Measurements from ENCODE around the gene BSG.
"Not testable (repeated sequence)": the region's sequence is repeated elsewhere in the genome, so short reads cannot be mapped to it uniquely, and the experiment has no call there.

Gene BSG

DNA sequence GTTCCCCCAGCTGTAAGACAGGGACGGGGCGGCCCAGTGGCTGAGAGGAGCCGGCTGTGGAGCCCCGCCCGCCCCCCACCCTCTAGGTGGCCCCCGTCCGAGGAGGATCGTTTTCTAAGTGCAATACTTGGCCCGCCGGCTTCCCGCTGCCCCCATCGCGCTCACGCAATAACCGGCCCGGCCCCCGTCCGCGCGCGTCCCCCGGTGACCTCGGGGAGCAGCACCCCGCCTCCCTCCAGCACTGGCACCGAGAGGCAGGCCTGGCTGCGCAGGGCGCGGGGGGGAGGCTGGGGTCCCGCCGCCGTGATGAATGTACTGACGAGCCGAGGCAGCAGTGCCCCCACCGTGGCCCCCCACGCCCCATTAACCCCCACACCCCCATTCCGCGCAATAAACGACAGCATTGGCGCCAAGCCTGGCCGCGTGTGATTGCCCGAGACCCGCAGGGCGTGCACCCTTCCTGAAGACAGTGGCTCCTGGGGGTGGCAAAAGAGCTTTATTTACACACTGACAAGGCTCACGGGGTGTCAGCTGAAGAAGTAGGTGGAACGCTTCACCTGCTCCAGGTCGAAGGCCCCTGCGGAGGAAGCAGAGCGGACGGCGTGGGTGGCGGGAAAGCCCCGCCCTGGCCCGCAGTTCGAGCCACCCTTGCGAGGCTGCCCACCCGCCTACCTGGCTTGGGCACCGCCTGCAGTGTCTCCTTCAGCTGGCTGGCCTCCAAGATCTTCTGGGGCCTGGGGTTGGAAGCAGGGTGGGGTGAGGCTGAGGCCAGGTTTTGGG is 44.5 kb downstream of the BSG start:
- H3K27ac ChIP-seq: no peak overlapping the region

DNA sequence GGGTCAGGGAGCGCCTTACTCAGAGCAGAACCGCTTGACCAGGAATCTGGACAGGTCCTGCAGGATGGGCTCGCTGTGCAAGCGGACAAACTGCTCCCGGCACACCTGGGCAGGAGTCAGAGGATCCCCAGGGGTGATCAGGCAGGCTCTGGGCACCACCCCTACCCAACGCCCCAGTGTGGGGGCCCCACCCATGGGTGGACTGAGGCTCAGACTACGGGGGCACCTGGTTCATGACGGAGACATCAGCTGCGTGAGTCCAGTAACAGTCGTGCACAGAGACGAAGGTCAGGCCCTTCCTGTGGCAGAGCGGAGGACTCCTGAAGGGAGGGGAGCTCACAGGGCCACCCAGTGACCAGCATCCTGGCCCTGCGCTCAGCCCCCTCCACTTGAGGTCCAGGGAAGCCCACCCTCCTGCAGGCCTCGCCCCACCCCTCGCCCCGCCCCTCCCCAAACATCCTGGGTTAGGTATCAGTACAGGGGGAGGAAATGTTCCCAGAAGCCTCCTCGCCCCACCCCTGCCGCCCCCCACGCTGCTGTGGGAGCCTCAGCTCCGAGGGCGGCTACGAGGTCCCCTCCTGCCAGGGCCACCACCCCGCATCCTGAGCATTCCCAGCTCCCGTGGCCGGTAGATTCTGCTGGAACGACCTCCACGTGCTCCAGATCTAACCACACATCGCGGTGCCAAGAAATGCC is 45.3 kb downstream of the BSG start:
- no peak for DNase-seq (ENCODE audit: low read depth, low spot score)
- no peak overlapping the region for H3K27ac ChIP-seq

More for the DNA sequence above, 44.5 kb downstream of the BSG start:
- no peak for DNase-seq (ENCODE audit: low read depth, low spot score)

DNA sequence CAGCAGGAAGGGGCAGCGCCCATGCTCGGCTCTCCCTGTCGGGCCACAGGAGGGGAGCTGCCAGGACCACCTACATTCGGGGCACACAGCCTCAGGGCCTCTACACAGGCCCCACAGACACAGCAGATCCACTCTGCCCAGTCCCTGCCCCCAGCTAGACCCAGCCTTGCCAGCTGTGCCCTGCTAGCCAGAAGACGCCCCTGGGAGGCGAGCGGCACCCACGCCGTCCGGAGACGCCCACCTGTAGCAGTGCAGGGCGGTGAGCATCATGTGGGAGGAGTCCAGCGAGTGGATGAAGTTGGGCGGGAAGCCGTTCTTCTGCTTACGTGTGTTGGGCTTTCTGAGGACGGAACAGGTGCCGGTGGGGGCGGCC is 45.8 kb downstream of the BSG start:
- H3K27ac ChIP-seq: no peak overlapping the region
- no peak for DNase-seq (ENCODE audit: low read depth, low spot score)

DNA sequence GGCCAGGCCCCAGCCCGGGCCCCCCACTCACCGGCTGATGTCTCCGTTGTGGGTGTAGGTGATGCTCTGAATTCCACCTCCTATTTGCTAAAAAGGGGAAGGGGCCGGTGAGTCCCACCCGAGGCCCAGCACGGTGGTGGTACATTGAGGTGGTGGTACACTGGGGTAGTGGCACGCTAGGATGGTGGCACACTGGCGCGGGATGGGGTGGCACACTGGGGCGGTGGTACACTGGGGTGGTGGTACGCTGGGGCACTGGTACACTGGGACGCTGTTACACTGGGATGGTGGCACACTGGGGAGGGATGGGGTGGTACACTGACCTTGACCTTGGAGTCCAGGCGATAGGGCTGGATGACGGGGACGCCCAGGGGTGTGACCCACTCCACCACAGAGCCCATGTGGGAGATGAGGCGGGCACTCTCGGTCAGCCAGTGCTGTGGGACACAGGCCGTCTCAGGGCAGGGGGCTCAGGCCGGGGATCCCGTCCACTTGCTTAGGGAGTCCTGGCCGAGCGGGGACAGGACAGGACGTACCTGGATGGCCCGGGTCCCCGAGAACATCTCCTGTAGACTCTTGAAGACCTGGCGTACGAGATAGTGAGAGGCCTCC is 46.4 kb downstream of the BSG start:
- H3K27ac ChIP-seq: no peak overlapping the region
- DNase-seq (ENCODE audit: low read depth, low spot score): no peak

DNA sequence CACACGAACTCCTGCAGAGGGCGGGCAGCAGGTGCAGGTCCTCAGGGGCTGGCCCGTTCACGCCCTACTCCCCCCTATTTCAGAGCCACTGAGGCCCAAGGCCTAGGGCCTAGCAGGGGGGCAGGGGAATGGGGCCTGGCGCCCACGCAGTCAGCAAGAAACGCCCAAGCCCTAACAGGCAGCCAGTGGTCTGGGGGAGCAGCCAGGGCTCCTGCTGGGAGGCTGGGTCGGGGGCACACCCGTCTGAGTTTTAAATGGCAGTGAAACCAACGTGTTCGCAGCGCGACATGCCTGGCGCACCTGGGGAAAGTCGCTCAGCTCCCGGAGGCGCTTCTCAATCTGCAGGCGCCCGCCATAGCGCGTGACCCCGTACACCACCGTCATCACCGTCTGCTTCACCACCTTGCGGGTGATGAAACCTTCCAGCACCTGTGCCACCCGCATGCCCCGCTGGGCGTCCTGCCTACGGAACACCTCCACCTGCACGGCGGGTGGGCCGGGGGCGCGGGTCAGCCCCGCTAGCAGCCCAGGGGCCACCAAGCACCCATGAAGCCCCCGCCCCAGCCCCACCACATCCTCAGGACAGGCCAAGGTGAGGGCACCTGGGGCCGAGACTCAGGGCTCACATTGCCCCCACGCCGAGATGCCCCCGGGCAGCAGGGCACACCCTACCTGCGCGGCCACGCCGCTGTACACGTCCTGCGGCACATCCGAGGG is 47.0 kb downstream of the BSG start:
- DNase-seq (ENCODE audit: low read depth, low spot score): no peak
- H3K27ac ChIP-seq: no peak overlapping the region

DNA sequence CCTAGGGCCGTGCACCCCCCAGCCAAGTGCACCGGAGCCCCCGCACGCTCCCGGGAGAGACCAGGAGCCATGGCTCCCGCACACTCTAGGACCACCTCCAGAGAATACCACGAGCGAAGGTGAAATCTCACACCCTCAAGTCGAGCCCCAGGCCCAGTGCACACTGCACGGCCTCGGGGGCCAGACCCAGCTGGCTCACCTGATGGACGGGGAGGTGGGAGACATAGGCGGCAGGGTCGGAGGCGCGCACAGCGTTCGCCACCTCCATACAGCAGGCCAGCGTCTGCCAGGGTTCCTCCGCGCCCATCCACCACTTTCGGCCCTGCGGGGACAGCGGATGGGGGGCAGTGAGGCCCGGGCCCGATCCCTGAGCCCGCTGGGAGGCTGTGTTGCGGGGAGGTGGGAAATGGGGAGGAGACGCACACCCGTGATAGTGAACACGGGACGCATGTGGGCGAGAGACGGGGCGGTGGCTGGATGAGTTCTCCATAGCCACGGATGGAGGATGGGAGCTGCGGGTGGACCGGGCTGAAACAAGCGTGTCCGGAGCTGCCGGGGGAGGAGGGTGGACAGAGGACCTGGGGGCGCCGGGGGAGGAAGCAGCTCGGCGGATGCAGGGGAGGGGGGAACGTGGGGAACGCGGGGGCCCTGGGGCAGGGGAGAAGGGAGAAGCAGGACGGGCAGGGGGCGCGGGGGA is 47.9 kb downstream of the BSG start:
- DNase-seq (ENCODE audit: low read depth, low spot score): no peak
- H3K27ac ChIP-seq: no peak overlapping the region

DNA sequence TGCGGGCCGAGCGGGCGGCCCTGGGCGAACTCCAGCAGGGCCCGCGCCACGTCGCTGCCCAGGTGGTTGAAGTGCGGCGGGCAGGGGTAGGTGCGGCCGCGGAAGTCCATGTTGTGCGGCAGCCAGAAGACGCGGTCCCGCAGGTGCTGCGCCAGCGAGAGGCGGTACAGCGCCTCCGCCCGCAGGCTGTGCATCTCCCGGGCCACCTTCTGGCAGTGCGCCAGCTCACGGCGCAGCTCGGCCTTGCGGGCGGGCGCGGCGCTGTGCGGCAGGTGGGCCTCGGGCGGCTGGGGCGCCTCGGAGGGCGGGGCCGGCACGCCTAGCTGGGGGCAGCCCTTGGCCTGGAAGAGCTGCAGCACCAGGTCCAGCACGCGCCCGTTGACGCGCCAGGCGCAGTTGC is 48.8 kb downstream of the BSG start:
- not testable (repeated sequence) for H3K27ac ChIP-seq; DNase-seq (ENCODE audit: low read depth, low spot score)

DNA sequence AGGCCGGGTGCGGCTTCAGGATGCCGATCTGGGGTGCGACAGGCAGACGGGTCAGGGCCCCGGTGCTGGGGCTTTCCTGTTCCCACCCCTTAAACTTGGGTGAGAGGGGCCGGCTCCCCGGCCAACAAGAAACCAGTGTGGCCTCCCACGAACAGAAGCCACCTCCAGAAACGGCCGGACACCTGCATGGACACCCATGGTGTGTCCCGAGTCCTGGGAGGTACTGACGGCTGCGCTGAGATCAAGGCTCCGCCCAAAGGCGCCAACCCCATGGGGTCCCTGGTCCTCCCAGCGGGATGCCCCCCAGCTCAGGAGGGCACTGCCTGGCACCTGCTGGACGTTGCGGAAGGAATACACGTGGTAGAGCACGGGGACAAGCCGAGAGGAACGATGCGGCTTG is 49.4 kb downstream of the BSG start:
- no peak for DNase-seq (ENCODE audit: low read depth, low spot score)
- no peak overlapping the region for H3K27ac ChIP-seq

DNA sequence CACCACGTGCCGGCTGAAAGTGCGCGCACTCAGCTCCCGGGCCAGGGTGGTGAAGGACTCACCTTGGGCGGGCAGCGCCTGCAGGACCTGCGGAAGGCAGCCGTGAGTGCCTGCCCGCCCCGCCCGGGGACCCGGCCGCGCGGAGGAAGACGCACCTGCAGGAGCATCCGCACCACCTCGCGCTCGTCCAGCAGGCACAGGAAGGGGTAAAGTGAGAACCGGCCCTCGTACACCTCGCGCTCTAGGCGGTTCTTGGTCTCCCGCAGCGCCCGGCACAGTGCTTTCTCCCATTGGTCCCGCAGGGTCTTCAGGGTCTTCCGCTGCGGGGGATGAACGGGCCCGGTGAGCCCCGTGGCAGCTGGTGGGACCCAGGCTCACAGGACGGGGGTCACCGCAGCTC is 50.3 kb downstream of the BSG start:
- DNase-seq (ENCODE audit: low read depth, low spot score): no peak
- no peak overlapping the region for H3K27ac ChIP-seq

DNA sequence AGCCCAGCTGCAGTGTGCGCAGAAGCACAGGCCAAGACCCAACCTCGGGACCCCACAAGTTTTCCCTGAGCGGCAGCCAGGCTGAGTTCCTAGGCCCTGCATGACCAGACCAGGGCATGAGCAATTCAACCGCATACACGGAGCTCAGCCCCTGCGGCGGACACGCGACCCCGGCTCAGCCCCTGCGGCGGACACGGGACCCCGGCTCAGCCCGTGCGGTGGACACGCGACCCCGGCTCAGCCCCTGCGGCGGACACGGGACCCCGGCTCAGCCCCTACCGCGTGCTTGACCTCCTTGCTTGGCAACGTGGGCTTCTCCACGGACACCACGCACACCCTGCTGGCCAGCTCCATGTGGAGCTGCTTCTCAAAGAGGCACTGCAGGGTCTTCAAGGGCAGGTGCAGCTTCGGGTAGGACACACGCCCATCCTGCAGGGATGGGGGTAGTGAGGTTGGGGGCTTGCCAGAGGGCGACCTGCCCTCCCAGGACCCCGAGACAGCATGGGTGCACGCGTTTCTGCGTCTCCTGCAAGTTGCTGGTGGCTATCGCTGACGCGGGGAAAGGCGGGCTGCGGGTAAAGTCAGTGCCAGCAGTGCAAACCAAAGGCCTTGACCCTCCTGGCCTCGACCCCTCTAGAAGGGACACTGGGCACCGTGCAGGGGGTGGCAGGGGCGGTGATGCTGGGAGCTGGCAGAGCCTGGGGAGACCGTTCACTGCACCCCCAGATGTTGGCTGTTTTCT is 51.0 kb downstream of the BSG start:
- H3K27ac ChIP-seq: no peak overlapping the region
- no peak for DNase-seq (ENCODE audit: low read depth, low spot score)

DNA sequence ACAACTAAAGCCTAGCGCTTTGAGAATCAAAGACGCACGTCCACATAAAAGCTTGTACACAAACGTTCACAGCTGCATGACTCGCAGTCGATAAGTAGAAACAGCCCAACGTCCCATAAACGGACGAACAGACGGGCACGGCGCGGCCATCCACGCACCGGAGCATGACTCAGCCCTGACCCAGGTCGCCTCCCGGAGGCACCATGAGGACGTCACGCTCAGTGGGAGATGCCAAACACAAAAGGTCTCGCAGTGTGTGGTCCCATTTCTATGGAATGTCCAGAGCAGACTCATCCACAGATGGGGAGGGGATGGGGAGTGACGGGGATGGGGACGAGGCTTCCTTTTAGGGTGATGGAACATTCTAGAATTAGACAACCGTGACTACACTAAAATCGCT is 51.6 kb downstream of the BSG start:
- DNase-seq (ENCODE audit: low read depth, low spot score): no peak
- no peak overlapping the region for H3K27ac ChIP-seq

DNA sequence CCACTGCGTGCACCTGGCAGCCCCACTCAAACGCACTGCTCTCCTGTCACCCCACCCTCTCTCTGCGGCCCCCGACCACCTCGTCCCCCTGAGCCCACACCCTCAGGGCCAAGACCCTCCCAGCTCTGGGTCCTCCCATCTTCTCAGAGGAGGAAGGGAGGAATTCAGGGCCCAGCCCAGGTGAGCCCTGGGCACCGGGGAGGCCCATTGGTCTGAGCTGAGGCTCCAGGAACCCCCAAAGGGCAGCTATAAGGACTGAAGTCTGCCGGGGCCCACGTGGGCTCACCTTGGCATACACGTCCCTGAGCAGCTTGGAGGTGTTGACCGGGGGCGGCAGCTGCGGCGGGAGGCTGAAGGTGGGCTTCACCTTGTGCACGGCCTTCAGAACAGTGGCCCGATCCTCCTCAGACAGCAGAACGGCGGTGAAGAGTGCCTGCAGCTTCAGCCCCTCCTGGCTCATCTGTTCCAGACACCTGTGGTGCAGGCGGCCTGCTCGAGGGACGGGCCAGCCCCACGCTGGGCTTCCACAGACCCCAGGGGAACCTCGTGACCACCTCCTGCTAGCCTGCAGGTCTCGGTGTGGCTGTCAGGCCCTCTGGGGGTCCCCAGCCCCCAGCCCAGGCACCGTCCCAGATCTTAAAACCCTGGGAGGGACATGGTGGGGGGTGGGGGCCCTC is 52.2 kb downstream of the BSG start:
- H3K27ac ChIP-seq: no peak overlapping the region

DNA sequence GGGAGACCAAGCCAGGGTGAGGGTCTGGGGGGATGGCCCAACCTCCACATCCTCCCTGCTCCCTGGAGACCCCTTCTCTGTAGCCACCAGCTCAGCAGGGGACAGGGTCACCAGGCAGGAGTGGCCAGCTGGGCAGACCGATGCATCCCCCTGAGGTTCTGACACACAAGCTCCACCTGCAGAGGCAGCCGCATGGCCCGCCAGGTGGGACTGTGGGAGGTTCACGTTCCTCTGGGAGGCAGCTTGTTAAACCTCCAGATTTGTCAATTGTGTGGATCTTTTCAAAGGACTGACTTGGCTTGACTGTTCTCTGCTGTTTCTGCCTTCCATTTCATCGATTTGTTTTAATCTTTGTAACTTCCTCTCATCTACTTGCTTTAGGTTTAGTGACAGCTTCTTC is 52.9 kb downstream of the BSG start:
- no peak for DNase-seq (ENCODE audit: low read depth, low spot score)
- H3K27ac ChIP-seq: no peak overlapping the region

More for the DNA sequence above, 52.2 kb downstream of the BSG start:
- no peak for DNase-seq (ENCODE audit: low read depth, low spot score)

DNA sequence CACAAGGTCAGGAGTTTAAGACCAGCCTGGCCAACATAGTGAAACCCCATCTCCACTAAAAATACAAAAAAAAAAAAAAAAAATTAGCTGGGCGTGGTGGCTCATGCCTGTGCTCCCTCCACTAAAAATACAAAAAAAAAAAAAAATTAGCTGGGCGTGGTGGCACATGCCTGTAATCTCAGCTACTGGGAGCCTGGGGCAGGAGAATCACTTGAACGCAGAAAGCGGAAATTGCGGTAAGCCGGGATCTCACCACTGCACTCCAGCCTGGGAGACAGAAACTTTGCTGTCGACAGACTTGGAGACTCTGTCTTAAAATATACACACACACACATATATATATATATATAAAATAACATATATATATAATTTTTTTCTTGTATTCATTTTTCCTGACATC is 54.2 kb downstream of the BSG start:
- DNase-seq (ENCODE audit: low read depth, low spot score); H3K27ac ChIP-seq: not testable (repeated sequence)

DNA sequence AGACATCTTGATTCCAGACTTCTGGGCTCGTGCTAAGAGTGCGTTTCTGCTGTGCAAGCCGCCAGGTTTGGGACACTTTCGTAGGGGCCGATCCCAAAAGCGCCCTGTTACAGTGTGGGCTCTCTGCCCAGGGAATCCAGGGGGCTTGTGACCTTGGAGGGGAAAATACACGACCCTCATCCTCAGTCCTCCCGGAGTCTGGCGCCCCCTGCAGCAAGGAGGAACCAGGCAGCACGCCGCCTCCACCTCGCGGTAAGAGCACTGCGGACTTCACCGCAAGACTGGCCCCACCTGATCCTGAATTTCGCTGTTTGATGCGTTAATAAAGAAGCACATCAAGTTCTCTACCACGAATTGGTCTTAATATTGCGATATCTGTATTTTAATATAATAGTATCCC is 55.8 kb downstream of the BSG start:
- no peak for DNase-seq (ENCODE audit: low read depth, low spot score)
- H3K27ac ChIP-seq: no peak overlapping the region

DNA sequence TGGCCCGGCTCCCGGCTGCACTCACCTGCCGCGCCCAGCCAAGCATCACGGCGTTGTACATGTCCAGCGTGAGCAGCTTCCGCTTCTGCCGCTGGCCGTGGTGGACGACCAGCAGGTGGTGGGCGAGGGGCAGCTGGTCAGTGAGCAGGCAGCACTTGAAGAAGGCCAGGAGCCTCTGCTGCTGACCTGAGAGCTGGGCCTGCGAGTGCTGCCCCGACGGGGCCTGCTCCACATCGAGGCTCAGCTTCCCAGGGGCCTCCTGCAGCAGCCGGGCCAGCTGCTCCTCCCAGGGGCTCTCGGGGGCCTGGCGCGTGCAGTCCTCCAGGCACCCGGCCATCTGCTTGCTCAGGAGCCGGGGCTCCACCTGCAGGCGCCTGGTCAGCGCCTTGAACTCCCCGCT is 57.1 kb downstream of the BSG start:
- not testable (repeated sequence) for DNase-seq (ENCODE audit: low read depth, low spot score); H3K27ac ChIP-seq

DNA sequence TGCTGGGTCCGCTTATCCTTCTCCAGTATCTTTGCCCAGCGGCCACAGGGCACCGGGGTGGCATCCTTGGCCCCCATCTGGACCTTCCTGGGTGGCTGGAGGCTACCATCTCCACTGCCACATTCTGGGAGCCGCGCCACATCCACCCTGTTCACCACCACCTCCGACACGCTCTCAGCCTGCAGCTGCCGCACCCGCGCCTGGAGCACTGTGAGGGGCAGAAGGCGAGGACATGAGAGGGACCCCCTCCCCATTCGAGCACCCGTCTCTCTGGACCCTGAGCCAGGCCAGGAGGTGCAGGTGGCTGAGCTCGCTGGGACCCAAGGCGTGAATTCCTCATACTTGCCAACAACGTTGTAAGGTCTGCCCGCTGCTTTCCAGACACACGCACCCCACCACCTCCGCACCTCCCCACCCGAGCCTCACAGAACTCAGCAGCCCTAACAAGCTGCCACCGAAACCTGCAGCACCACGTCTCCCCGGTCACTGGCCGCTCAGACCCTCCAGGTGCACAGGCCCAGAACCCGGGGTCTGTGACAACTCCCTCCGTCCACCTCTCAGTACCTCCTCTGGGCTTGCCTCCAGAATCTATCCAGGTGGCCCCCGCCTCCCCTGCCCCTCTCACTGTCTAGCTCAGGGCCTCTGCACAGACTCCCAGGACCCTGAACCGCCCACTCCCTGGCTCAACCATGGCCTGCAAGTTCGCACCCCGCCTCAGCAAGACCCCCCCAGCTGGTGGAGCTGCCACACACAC is 57.7 kb downstream of the BSG start:
- no peak for DNase-seq (ENCODE audit: low read depth, low spot score)
- no peak overlapping the region for H3K27ac ChIP-seq

DNA sequence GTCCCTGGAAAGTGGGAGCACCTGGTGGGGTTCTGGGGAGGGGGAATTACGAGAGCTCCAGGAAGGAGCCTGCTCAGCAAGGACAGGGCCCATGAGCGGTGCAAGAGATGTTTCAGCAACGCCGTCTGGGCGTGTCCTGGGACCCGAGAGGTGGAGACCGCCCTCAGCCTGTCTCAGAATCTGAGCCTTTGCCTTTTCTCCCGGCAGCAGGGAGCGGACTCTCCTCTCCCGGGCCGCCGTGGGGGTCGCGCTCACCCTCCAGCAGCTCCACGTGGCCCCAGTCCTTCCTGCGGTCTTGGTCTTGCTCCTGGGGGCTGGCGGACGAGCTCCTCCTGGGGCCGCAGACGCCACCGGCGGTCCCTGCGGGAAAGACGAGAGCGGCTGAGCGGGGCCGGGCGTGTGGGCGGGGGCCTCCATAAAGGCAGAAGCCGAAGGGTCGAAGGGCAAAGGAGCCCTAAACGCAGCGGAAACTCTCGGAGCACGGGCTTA is 60.2 kb downstream of the BSG start:
- H3K27ac ChIP-seq: peak overlapping the region; percentile 42
- DNase-seq (ENCODE audit: low read depth, low spot score): no peak

All from epithelial cell of prostate (primary cell).